GM13977 (cell line): ENCODE data around the gene BAIAP2L2.
"Not testable (repeated sequence)": the region's sequence is repeated elsewhere in the genome, so short reads cannot be mapped to it uniquely, and the experiment has no call there.

Experiments
- DNase-seq: peaks from one replicate; pipeline ENCODE4 v3.0.0; 2012; ENCODE audit warnings: low spot score
- CTCF ChIP-seq: IDR thresholded peaks from 2 replicates; pipeline ENCODE4 v1.5.1; 2012; ENCODE audit warnings: mild to moderate bottlenecking, control low read depth; ENCODE audit not compliant: insufficient read depth; ENCODE audit errors: extremely low read depth, missing control alignments
- in situ Hi-C: fragments of 300-500 bp; cut with MboI; formaldehyde crosslinking; loops from one replicate; pipeline ENCODE4 v1.12.0; 2022; ENCODE audit warnings: low sequenced_read_pairs, low pct_unique_long_range_greater_than_20kb, mixed read lengths, inconsistent platforms; ENCODE audit not compliant: unreplicated experiment

BAIAP2L2 gene

GRCh38 chr22:38124236-38124974 is 13.9 kb upstream of the BAIAP2L2 start:
- TF ChIP-seq CTCF = no peak
- no peak for DNase-seq
- in situ Hi-C loops = no loop called here

DNA sequence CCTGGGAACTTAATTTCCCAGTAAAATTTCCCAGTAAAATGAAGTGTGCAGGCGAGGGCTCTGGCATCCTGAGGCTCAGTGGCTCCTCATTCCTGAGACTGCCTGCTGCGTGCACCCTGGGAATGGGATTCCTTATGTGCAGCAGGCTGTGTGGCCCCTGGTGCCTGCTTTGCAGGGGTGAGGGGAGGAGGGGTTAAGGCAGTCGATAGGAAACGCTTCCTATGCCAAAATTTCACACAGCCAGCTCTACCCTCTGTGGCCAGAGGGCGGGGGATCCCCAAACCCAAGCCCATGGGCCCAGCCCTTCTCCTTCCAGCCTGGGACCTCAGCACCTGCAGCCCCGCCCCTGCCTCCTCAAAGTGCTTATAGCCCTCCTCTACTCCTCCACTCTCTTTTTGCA is 12.1 kb upstream of the BAIAP2L2 start:
- in situ Hi-C loops = no loop called here
- no peak for DNase-seq
- no peak for TF ChIP-seq CTCF

GRCh38 chr22:38120359-38121110 is 10.1 kb upstream of the BAIAP2L2 start:
- no peak for TF ChIP-seq CTCF
- in situ Hi-C loops = no loop called here
- DNase-seq = no peak

GRCh38 chr22:38118747-38119146 is 8.3 kb upstream of the BAIAP2L2 start:
- in situ Hi-C loops, DNase-seq: not testable (repeated sequence)

GRCh38 chr22:38118182-38118581 is 7.7 kb upstream of the BAIAP2L2 start:
- in situ Hi-C loops = no loop called here
- no peak for DNase-seq
- no peak for TF ChIP-seq CTCF

DNA sequence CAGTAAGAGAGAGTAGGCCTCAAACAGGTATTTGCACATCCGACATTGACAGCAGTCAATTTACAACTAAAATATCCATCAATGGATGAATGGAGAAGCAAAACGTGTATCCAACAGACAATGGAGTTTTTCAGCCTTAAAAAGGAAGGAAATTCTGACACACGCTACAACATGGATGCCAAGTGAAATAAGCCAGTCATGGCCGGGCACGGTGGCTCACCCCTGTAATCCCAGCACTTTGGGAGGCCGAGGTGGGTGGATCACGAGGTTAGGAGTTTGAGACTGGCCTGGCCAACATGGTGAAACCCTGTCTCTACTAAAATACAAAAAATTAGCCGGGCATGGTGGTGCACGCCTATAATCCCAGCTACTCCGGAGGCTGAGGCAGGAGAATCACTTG is 7.1 kb upstream of the BAIAP2L2 start:
- DNase-seq, in situ Hi-C loops: not testable (repeated sequence)

DNA sequence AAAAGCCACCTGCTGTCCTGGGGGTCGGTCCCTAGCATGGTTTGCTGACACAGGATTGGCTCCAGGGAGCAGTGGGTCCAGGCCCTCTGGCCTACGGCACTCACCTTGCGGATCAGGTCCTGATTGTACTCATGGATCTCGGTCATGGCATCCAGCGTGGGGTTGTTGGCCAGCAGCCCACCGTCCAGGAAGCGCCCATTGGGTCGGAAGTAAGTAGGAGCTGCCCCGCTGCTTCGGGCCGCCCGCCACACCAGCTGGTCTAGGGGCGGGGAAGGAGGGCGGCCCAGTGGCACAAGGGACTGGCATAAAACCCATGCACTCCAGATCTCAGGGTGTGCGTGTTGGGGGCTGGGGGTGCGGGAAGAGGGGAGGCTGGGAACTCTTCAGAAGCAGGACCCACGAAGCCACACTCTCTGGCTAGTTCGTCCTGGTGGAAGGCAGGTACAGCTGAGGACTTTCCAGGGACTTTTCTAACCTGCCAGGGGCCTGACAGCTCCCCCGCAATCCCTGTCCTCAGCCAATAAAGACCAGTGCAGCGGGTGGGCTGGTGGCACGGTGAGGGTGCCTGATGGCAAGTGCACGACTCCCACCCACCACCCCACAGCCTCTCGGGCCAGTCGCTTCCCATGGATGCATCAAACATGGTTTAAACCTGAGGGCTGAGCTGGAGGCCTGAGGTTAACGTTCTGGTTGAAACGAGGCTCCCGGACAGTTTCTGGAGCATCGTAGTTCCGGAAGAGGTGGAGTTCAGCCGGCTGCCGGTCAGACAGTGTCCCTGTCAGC is 5.1 kb upstream of the BAIAP2L2 start:
- in situ Hi-C loops = no loop called here
- DNase-seq = no peak
- no peak for TF ChIP-seq CTCF
